T-helper 1 cell (primary cell): ENCODE data around the gene GPC5.
"Not testable (repeated sequence)": the region's sequence is repeated elsewhere in the genome, so short reads cannot be mapped to it uniquely, and the experiment has no call there.

Experiments
- DNase-seq, 5 donors: peaks; one replicate each; pipeline ENCODE4 v3.0.0-alpha.2; 2012 to 2020

Gene GPC5

DNA sequence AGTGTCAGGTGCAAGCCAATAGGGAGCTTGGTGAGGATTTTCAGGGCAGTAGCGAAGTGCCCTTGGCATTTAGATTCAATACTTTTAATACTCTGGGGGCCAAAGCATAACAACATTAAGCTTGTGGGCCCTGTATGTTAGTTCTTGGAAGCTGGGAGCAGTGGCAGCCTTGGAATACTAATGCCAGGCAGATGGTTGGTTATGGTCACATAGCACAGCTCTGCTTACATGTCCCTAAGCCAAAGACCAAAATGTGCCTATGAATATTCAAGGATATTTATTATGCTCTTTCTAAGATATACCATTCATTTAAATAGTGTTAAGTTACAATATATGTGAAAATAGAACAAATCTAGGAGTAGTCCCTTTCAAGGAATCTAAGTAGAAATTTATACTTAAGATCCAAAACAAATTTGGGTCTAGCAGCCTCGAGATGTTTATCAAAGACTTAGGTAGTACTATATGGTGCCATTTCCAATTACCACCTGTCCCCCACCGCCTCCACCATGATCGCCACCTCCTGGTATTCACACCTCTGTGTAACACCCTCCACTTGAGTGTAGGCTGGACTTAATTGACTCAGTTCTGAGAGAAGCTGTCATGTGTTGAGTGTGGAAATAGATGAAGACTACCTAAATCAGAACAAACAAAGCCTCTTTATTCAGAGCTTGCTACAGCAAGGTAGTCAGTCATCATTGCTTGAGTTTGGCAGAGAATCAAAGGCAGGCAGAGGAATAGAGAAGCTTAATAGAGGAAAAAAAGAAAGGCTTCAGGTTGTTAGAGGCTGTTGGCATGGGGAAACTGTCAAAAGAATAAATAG, 261.0 kb downstream of the GPC5 start:
- DNase-seq = no peak

DNA sequence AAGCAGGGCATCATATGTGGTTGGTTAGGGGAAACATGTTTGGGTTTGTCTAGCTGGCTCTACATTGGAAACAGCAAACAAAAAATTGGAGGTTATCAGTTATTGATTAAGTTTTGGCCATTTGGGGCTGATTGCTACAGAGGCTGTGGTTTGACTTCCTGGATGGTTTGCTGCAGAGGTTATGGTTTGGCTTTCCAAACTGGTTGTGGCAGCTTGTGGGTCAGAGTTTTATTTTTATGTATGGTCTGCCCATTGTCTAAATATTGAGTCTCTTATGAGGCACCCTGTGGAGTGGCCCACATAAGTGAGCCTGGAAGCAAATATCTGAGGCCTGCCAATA, 261.6 kb downstream of the GPC5 start:
- no peak for DNase-seq

DNA sequence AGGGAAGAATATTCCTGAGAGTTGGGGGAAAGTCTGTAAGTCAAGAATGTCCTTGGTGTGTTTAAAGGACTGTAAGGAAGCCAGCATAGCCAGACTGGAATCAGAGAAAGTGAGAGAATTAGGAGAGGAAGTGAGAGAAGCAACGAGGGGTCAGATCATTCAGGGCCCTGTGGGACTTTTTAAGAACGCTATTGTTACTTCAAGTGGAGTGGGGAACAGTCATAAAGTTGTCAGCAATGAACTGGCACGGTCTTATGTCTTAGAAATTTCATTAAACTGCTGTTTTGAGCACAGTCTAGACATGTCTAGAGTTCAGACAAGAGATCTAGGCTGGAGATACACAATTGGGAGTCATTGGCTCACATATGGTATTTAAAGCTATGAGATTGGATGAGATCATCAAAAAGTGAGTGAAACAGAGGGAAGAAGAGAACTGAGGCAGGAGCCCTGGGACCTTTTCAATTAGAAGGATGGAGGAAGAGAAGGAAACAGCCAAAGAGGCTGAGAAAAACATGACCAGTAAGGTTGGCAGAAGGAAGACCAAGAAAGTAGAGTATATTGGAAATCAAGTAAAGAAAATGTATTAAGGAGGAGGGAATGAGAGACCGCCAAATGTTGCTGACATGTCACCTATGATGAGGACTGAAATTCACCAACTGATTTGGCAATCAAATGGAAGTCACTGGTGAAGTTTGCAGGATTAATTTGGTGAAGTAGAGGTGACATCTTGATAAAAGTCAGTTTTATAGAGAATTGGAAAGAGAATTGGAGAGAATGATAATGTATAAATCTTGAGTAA, 263.5 kb downstream of the GPC5 start:
- DNase-seq = no peak

DNA sequence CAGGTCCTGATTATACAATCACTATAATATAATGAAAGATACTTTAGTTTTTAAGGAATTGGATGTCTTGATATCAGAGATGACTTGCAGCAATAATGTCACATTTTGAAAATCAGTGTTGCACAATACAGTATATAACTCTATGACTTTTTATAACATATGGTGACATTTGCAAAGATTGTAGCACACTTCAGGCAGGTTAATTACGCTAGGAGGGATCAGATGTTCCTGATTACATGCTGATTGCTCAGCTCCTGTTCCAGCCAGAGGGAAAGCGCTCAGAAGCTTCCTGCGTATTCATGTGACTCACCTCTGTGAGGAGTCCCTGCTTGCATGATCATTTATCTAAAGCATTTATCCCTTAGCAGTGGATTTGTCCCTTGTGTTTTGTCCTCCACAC, 265.6 kb downstream of the GPC5 start:
- no peak for DNase-seq

DNA sequence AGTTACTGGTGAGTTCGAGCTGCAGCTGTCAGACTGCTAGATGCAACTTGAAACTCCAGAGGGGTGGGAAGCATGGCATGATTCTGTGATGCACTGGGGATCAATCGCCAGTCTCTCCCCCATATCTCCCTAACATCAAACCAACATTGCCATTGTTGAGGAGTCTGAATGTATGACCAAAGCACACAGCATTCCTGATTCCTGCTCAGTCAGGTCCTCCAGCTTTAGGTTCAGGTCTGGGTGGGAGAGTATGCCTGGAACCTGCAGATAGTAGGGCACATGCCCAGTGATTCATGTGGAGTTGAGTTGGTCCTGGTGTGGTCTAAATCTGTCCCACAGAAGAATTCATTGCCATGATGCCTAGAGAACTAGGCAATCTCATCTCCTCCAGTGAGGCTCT, 269.1 kb downstream of the GPC5 start:
- DNase-seq = no peak

DNA sequence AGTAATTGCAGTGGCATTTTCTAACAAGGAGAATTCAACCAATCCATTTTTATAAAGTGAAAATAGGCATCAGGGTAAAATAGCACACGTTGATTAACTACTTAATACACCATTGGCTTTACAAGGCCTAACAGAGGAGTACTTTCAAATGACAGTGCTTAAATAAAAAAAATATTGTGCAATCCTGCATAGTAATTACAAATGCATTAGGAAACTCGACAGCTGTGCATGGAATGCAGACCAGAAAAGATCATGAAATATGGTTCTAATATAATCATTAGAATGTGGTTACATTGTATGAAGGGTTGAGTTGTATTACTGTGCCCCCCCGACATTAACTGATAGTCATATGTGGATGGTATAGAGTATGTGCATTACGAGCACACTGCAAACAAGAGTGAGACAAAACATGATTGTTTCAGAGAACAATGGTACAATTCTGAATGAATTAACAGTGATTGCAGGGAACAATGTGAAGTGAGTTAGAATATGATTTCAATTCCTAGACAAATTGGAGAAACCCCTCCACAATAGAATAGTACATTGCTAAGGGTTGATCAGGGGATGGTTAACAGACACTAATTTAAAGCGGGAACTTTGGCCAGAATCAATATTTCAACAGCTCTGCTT, 270.6 kb downstream of the GPC5 start:
- no peak for DNase-seq

DNA sequence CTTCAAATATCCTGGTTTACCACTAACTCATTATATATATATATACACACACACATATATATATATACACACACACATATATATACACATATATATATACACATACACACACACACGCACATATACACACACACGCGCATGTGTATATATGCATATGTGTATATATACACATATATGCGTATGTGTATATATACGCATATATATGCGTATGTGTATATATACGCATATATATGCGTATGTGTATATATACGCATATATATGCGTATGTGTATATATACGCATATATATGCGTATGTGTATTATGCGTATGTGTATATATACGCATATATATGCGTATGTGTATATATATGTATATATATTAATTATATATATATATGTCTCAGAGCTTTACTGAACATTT, 275.9 kb downstream of the GPC5 start:
- not testable (repeated sequence) for DNase-seq

DNA sequence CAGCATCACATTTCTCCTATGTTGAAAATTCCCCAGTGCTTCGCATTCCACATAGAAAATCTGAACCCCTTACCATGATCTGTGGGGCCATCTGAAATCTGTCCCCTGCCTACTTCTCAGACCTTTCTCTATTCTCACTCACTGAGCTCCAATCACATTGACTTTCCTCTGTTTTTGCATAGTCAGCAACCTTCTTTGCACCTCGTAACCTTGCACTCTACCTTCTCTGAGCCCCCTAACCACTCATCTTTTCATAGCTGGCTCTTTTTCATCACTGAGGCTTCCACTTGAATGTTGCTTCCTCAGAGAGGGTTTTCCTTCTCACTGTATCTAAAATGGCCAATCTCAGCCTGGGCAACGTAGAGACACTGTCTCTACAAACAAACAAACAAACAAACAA, 286.3 kb downstream of the GPC5 start:
- DNase-seq = no peak

DNA sequence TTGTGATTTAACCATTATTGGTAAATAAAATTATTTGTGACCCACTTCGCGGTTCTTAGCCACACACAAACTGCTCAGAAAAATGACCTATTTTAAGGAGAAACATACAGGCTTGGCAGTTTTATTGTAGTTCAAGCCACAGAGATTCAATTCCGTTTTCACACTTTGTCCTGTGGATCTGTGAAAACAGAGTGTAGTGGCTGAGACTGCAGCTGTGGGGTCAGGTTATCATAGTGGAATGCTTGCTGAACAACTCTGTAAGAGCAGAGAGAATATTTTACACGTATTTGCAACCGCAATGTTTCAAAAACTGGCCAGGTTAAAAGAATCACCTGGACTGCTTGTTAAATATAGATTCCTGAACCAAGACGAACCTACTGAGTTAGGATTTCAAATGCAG, 292.5 kb downstream of the GPC5 start:
- no peak for DNase-seq

DNA sequence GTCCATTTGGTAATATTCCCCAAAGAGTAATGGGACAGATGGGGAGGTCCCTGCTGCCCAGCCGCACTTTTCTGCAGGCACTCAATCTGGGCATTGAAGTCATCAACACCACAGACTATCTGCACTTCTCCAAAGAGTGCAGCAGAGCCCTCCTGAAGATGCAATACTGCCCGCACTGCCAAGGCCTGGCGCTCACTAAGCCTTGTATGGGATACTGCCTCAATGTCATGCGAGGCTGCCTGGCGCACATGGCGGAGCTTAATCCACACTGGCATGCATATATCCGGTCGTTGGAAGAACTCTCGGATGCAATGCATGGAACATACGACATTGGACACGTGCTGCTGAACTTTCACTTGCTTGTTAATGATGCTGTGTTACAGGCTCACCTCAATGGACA, 295.0 kb downstream of the GPC5 start:
- no peak for DNase-seq

DNA sequence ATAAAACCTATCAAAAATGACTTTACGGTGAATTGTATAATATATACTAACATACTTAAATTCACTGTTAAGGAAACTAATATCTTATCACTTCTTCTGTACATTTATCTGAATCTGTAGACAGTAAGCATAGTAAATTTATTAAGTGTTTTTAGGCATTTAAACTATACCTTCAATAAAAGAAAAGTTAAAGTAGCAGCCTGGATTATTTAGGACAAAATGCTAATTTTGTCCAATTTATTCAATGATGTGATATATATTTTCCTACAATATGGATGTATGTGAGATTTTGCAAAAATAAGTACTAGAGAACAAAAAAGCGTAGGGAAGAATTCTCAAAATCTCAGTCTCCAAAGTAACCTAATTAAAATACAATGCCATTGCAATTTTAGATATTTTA, 299.9 kb downstream of the GPC5 start:
- DNase-seq = no peak

DNA sequence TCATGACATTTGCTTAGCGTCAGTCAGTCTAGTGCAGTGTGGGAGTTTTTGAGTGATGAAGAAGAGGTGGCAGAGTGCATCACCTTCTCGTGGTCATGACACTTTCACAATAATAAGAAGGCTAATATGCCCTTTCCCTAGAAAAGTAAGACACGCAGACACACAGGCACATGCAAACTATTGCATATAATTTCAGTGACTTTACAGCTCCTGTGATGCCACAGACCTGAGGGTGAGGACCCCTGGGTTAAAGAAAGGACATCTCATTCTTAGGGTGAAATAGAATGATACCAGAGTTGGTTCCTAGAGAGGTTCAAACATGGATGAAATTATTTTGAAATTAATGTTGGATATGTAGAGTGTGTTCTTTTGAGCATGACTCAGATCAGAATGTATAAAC, 300.3 kb downstream of the GPC5 start:
- no peak for DNase-seq

DNA sequence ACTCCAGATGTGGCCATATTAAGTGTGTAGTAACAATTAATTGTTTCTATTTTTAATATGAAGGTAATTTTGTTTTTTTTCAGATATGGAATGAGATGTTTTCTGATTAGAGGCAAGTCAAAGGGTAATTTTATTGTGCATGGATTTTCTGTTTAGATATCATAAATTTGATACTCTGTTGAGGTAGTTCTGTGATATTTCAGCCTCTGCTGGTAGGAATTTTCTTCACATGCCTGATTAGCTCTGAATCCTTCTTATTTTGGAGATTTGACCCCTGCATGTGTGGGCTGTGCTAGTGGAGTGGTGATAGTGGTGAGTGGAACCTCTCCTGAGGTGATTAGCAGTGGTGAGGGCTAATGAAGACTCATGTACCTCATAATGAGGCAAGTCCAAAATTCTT, 301.4 kb downstream of the GPC5 start:
- no peak for DNase-seq

DNA sequence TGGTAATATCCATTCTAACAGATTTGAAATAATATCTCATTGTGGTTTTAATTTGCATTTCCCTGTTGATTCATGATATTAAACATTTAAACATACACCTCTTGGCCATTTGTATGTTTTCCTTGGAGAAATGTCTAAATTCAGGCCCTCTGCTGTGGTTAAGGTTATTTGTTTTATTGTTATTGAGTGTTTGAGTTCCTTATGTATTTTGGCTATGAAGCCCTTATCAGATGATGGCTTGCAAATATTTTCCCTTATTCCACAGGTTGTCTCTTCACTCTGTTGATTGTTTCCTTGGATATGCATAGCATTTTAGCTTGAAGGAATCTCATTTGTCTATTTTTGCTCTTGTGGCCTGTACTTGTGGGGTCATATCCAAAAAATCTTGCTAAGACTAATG, 303.6 kb downstream of the GPC5 start:
- DNase-seq = no peak

DNA sequence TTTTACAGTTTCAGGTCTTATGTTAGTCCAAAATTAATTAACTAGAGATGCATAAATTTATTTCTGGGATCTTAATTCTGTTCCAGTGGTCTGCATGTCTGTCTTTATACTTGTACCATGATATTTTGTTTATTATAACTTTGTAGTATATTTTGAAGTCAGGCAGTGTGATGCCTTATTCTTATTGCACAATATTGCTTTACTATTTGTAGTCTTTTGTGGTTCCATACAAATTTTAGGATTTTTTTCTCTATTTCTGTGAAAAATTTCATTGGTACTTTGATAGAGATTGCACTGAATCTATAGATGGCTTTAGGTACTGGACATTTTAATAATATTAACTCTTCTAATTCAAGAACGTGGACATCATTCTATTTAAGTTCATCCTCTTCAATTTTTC, 304.0 kb downstream of the GPC5 start:
- DNase-seq = no peak

DNA sequence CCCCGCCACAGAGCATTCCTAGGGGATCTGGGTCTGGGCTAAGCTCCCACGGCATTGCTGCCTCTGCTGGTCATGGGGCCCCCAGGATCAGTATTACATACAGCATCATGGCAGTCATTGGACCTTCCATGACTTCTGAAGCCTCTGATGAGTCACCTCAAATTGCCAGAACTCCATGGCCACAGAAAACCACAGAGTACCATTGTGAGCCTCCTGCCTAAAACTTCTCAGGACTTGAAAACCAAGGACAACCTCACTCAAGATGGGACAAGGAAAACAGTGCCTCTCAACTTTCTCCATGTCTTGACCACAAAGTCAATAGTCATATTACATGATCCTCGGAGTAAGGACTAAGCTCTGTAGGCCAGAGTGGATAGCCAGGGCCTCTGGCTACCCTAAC, 306.0 kb downstream of the GPC5 start:
- no peak for DNase-seq

DNA sequence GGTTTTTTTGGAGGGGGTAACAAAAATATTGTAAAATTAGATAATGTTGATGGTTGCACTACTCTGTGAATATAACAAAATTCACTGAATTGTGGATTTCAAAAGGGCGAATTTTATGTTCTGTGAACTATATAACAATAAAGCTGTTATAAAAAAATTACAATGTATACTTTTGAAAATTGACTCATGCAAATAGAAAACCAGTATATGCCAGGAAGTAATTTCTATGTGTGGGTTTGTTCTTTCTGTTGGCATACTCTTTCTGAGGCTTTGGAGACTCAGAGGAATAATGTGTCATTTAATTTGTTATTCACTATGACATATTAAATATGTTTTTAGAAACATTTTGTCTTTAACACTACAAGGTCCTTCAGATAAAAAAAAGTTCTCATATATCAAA, 310.1 kb downstream of the GPC5 start:
- no peak for DNase-seq

DNA sequence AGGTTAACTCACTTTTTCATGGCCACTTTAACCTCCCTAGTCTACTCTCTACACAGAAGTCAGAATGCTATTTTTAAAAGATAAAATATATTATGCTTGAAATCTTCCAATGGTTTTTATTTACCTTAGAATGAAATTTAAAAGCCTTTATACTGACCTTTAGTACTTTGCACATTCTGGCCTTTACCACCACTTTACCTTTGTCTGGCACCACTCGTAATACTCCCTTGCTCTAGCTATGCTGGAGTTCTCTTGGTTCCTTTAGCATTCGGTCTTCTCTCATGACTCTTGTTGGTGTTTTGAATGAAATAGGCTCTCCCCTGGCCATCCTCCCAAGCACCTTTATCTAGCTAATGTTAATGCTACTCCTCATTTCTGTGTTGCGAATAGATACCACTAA, 310.8 kb downstream of the GPC5 start:
- DNase-seq = no peak

DNA sequence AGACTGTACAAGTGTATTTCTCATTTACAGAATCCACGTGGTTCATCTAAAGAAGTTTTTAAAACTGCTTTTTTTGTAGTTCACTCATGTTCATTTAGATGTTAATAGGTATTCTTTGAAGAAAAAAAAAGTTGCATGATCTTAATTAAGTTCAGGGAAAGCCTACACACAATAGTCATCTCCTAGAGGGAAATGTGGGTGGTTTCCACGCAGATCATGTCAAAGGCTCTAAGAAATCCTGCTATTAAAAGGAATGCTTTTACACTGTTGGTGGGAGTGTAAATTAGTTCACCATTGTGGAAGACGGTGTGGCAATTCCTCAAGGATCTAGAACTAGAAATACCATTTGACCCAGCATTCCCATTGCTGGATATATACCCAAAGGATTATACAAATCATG, 312.3 kb downstream of the GPC5 start:
- no peak for DNase-seq

DNA sequence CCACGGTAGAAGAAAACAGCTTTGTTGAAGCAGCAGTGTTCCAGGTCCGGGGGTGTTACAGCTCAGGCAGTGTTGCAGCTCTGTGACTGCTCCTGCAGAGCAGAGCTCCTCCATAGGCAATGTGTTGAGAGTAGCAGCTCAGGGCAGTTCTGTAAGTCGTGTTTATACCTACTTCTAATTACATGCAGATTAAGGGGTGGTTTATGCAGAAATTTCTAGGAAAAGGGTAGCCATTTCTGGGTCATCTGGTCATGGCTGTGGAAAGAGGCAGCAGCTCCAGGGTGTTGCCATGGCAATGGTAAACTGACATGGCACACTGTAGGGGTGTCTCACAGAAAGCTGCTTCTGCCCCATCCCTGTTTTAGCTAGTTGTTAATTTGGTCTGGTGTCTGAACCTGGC, 316.4 kb downstream of the GPC5 start:
- no peak for DNase-seq

DNA sequence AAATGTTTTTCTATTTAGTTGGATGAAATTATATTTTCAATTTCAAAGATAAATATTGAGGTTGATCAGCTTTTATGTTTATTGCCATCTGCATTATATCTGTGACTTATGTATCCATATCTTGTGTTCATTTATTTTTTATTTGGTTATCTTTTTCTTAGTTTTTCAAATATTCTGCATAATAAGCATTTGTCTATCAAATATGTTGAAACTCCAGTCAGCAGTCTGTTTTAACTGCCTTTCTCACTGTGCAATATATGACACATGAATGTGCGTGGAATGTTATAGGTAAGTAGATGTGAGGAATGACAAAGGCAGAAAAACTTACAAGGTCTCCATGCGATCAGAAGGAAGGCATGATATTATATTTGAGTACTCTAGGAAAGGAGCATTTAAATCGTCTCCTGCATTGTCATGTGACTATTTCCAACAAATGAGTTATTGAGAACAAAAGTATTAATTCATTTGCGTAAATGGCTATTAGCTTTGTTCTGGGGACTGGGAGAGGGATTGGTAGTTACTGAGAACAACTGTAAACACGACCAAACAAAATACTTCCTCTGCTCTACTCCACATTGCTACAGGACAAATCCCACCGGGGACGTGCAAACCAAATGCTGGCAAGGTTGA, 318.1 kb downstream of the GPC5 start:
- DNase-seq = no peak

DNA sequence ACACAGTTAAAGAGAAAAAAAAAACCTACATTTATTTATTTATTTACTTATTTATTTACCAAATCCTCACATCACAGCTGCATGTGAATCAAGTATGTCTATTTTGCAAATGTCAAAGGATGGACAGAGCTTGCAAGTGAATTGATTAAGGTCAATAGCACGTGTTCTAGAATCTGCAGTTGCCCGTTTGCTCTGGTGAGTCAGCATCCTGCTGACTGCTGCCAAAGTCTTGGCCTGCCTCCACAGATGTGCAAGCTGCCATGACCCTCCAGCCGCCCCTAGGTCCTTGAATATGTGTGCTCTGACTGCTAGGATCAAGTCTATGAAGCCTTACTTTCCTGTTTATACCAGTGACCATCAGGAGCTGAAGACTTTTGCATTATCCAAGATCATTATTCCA, 320.6 kb downstream of the GPC5 start:
- DNase-seq = no peak

DNA sequence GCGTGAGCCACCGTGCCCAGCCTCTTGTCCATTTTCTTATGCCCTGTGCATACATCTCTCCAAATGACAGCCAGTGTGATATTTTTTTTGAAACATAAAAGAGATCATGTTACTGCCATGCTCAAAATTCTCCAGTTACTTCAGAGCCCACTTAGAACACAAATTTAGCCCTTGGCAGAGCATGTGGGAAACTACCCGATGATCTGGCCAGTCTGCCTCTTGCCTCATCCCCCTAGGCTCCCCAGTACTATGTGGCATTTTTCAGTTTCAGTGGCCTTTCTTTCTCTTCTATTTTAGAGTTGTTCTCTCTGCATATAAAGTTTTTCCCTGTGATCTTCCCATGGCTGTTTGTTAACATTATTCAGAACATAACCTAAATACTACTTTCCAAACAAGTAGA, 323.0 kb downstream of the GPC5 start:
- no peak for DNase-seq
